HL-60 (cell line): ENCODE results near the gene GLIPR2.

Experiments
- DNase-seq, 2 experiments: peaks; one replicate each; pipeline ENCODE4 v3.0.0-alpha.2; 2010 to 2020; ENCODE audit warnings: low read depth in 1 of 2, low spot score in 1 of 2
- H3K27ac ChIP-seq: fragments of 250-450 bp; sonication (Bioruptor Pico); replicated peaks from 2 replicates; pipeline ENCODE4 v1.5.1; 2020; ENCODE audit warnings: mild to moderate bottlenecking, moderate library complexity
- H3K27me3 ChIP-seq: fragments of 250-450 bp; sonication (Bioruptor Pico); 2 replicates; pipeline ENCODE4 v1.5.1; 2021; ENCODE audit warnings: mild to moderate bottlenecking, moderate library complexity; ENCODE audit not compliant: insufficient read depth, poor library complexity, severe bottlenecking
- H3K4me3 ChIP-seq: replicated peaks from 2 replicates; pipeline ENCODE4 v1.5.1; 2011; ENCODE audit warnings: mild to moderate bottlenecking, control low read depth, low read length; ENCODE audit not compliant: insufficient read depth
- GABPA ChIP-seq: IDR thresholded peaks from 2 replicates; pipeline ENCODE4 v1.6.1; 2012; ENCODE audit warnings: low read depth
- POLR2AphosphoS5 ChIP-seq: IDR thresholded peaks from 2 replicates; pipeline ENCODE4 v1.6.1; 2012; ENCODE audit warnings: low read depth
- REST ChIP-seq: IDR thresholded peaks from 2 replicates; pipeline ENCODE4 v1.6.1; 2012; ENCODE audit warnings: low read depth; ENCODE audit not compliant: insufficient replicate concordance
- SPI1 ChIP-seq: IDR thresholded peaks from 2 replicates; pipeline ENCODE4 v1.6.1; 2012; ENCODE audit warnings: low read depth, mild to moderate bottlenecking, borderline replicate concordance
- TF ChIP-seq, protein P1 (sequence below): IDR thresholded peaks from one replicate; pipeline ENCODE4 v1.5.1; 2011; ENCODE audit warnings: low read length, control low read depth, inconsistent platforms; ENCODE audit not compliant: insufficient read depth

GLIPR2 gene

GRCh38 chr9:36152741-36153438 lies 16.4 kb downstream of the GLIPR2 start:
- TF ChIP-seq, protein P1, sequence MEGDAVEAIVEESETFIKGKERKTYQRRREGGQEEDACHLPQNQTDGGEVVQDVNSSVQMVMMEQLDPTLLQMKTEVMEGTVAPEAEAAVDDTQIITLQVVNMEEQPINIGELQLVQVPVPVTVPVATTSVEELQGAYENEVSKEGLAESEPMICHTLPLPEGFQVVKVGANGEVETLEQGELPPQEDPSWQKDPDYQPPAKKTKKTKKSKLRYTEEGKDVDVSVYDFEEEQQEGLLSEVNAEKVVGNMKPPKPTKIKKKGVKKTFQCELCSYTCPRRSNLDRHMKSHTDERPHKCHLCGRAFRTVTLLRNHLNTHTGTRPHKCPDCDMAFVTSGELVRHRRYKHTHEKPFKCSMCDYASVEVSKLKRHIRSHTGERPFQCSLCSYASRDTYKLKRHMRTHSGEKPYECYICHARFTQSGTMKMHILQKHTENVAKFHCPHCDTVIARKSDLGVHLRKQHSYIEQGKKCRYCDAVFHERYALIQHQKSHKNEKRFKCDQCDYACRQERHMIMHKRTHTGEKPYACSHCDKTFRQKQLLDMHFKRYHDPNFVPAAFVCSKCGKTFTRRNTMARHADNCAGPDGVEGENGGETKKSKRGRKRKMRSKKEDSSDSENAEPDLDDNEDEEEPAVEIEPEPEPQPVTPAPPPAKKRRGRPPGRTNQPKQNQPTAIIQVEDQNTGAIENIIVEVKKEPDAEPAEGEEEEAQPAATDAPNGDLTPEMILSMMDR = no peak
- no peak for TF ChIP-seq POLR2AphosphoS5
- no peak for TF ChIP-seq REST
- TF ChIP-seq SPI1 = no peak
- TF ChIP-seq GABPA = no peak
- DNase-seq = no peak
- Histone ChIP-seq H3K27me3 (no peaks in the 10 kb centered on the region), H3K27ac (peak overlapping the region; percentile 94), H3K4me3 (no peak overlapping the region)

GRCh38 chr9:36153746-36154145 lies 17.2 kb downstream of the GLIPR2 start:
- H3K27ac ChIP-seq = peak overlapping the region; percentile 82

DNA sequence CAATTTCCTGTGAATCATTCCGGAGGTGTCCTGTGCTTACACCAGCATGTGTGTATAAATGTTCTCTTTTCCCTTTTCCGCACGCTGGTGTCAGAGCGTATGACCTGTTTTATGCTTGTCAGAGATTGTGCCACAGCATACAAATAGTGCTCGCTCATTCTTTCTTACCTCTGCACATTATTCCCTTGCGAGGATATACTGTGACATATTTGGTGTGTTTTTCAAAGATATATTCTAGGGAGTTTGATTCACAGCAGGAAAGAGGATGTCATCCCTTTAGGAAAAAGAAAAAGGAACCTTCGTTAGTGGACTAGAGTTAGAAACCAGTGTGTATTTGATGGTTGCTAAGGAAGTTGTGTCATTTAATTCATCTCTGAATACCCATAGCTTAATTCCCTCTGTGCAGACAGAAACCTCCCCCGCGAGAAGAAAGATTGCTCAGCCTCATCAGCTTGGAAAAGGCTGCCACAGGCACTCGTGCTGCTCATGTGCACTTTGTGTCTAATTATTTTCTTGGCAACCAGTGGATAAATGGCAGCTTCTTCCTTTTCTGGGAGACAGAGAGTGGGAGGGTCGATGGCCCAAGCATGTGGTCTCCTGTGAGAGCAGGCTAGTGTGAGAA lies 17.9 kb downstream of the GLIPR2 start:
- peak in 1 of 2 experiments; percentile 63 for DNase-seq
- no peaks in the 10 kb centered on the region for H3K27me3 ChIP-seq
- H3K4me3 ChIP-seq = no peak overlapping the region
- H3K27ac ChIP-seq = peak overlapping the region; percentile 82
- TF ChIP-seq REST = no peak
- TF ChIP-seq SPI1 = no peak
- TF ChIP-seq, protein P1 = no peak
- no peak for TF ChIP-seq GABPA
- TF ChIP-seq POLR2AphosphoS5 = peak; percentile 53; the same call in 1 of the 2 replicates

More at GRCh38 chr9:36153746-36154145, 17.2 kb downstream of the GLIPR2 start:
- TF ChIP-seq GABPA (no peak), SPI1 (no peak)
- TF ChIP-seq, protein P1 = no peak
- no peak for DNase-seq
- H3K27me3 ChIP-seq = no peaks in the 10 kb centered on the region
- no peak overlapping the region for H3K4me3 ChIP-seq
